ENCODE data around the gene PTPRM. TPM values are rescaled to one million over a fixed set of nuclear protein-coding genes. Genes with fewer than 3 reads are reported as not detected.

PTPRM gene
- total and polyA plus RNA-seq, 2 of the 8 experiments (the other 6 are each of a cell fraction or from before 2014, with no cell fraction given), result 4.1 to 7.0 TPM

DNA sequence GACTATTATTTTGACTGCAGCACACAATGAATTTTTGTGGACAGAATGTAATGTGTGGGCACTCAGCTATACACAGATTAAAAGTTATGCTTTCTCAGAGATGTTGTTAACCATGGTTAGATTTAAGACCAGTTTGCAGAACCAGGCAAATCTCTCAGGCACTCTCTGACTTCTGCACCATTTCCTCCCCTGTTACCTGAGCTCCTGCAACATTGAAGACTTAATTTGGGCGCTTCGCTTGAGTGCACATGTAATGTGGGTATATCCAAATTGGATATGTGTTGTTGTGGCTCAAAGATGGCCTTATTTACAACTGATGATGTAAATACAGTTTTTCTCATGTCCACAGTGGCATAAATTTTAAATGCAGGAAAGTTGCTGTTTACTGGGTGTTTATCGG lies 469.4 kb downstream of the PTPRM start:
- Histone ChIP-seq H3K4me2 (ENCODE audit: insufficient read depth in 1 of 2, low read depth in 2 of 2, low read length in 2 of 2) (no peak overlapping the region), H3K79me2 (ENCODE audit: control insufficient read depth in 1 of 2, insufficient read depth in 2 of 2, low read length in 2 of 2) (no peaks in the 10 kb centered on the region), H2AK5ac (ENCODE audit: low read depth, low read length) (no peak overlapping the region), H3K4me3 (ENCODE audit: extremely low read depth in 1 of 4, insufficient read depth in 2 of 4, low read depth in 3 of 4, low read length in 4 of 4) (no peak overlapping the region), H3K18ac (ENCODE audit: extremely low read depth, low read length) (no peak overlapping the region), H4K8ac (ENCODE audit: extremely low read depth, insufficient read depth, low read length) (no peak overlapping the region), H3K4ac (replicated peaks; ENCODE audit: insufficient read length, low read depth, low read length) (no peak overlapping the region), H3K9me3 (ENCODE audit: insufficient read depth in 2 of 2, low read depth in 1 of 2, low read length in 1 of 2) (no peaks in the 10 kb centered on the region), H3K14ac (ENCODE audit: insufficient read length) (no peak overlapping the region), H3K56ac (replicated peaks; ENCODE audit: insufficient read length, low read depth, low read length) (no peak overlapping the region), H4K20me1 (replicated peaks in 1 of 2; ENCODE audit: control insufficient read depth in 1 of 2, insufficient read depth in 2 of 2, low read length in 2 of 2) (no peaks in the 10 kb centered on the region), H3K9ac (replicated peaks in 1 of 4; ENCODE audit: extremely low read depth in 1 of 4, low read depth in 3 of 4, low read length in 3 of 4) (no peak overlapping the region), H3K27ac (ENCODE audit: low read depth, low read length) (no peak overlapping the region), H3K23me2 (ENCODE audit: low read depth, low read length) (no peaks in the 10 kb centered on the region), H2BK12ac (ENCODE audit: low read depth, low read length) (no peak overlapping the region), H2BK5ac (ENCODE audit: low read depth, low read length) (no peak overlapping the region), H3K4me1 (replicated peaks in 1 of 4; ENCODE audit: control insufficient read depth in 3 of 4, insufficient read depth in 4 of 4, low read length in 3 of 4) (no peaks in the 10 kb centered on the region), H4K5ac (ENCODE audit: insufficient read length, low read depth, low read length) (no peak overlapping the region), H3K79me1 (ENCODE audit: low read depth, low read length) (no peaks in the 10 kb centered on the region), H2BK20ac (ENCODE audit: low read length) (no peak overlapping the region), H3K36me3 (ENCODE audit: control insufficient read depth in 2 of 4, insufficient read depth in 4 of 4, low read length in 3 of 4) (no peaks in the 10 kb centered on the region), H3K27me3 (replicated peaks in 1 of 4; ENCODE audit: control insufficient read depth in 3 of 4, extremely low read depth in 1 of 4, insufficient read depth in 3 of 4, low read length in 3 of 4) (no peaks in the 10 kb centered on the region), H2BK120ac (replicated peaks; ENCODE audit: low read depth, low read length) (no peak overlapping the region), H2AFZ (ENCODE audit: low read length) (no peak overlapping the region), H4K91ac (replicated peaks; ENCODE audit: insufficient read length, low read length) (no peak overlapping the region), H3K23ac (ENCODE audit: insufficient read length) (no peak overlapping the region), H2BK15ac (ENCODE audit: low read length) (no peak overlapping the region)
- ChIA-PET POLR2A (ENCODE audit: partially characterized antibody) (no interaction called here), CTCF (ENCODE audit: partially characterized antibody) (interaction anchor here (1.7 kb wide), 1 partner anchor 48 kb away, joined by 4 read pairs; no protein-coding TSS in a partner anchor)
- TF ChIP-seq KDM5A (IDR thresholded peaks at IDR 0.05; ENCODE audit: low read length), result no peak
- no peak for TF ChIP-seq SUZ12 (IDR thresholded peaks at IDR 0.05; ENCODE audit: low read length)
- no peak for TF ChIP-seq NANOG (IDR thresholded peaks at IDR 0.05; ENCODE audit: insufficient read depth, low read depth, low read length, poor library complexity, severe bottlenecking)
- TF ChIP-seq, protein P1, sequence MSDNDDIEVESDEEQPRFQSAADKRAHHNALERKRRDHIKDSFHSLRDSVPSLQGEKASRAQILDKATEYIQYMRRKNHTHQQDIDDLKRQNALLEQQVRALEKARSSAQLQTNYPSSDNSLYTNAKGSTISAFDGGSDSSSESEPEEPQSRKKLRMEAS (IDR thresholded peaks at IDR 0.05), result no peak
- no peak for TF ChIP-seq CBX8 (IDR thresholded peaks at IDR 0.05; ENCODE audit: borderline replicate concordance, low read depth, low read length)
- no peak for TF ChIP-seq BACH1 (IDR thresholded peaks at IDR 0.05; ENCODE audit: low read length)
- TF ChIP-seq HDAC6 (IDR thresholded peaks at IDR 0.05; ENCODE audit: low read depth, low read length), result no peak
- TF ChIP-seq SAP30 (IDR thresholded peaks at IDR 0.05; ENCODE audit: insufficient read depth, insufficient replicate concordance, low read length), result no peak
- no peak for TF ChIP-seq SP1 (IDR thresholded peaks at IDR 0.05; ENCODE audit: low read depth, low read length)
- DNase-seq (ENCODE audit: low read depth in 1 of 2, low spot score in 2 of 2), result no peak
- WGBS, 2 experiments (ENCODE audit: extremely low coverage in 1 of 2, insufficient coverage in 1 of 2, insufficient read length in 1 of 2, insufficient replicate concordance in 2 of 2, low coverage in 1 of 2, low lambda C conversion rate in 2 of 2, missing lambda C conversion rate in 1 of 2), result 85% methylated on average over 3 of the region's 3 CpGs; no CpG with 5 or more reads in 1 of the 2 experiments
- no peak for FAIRE-seq
